HG03575 (cell line): ENCODE measurements around the gene LAMA2.
"Not testable (repeated sequence)": the region's sequence is repeated elsewhere in the genome, so short reads cannot be mapped to it uniquely, and the experiment has no call there.

Experiments
- ATAC-seq: cut with Tn5 transposase; IDR thresholded peaks from one replicate; pipeline ENCODE4 v1.9.1; 2021; ENCODE audit not compliant: unreplicated experiment, insufficient number of reproducible peaks, low FRiP score; ENCODE audit errors: extremely low read depth

The LAMA2 gene

GRCh38 chr6:129046526-129046925 lies 163.6 kb downstream of the LAMA2 start:
- ATAC-seq, result no peak

DNA sequence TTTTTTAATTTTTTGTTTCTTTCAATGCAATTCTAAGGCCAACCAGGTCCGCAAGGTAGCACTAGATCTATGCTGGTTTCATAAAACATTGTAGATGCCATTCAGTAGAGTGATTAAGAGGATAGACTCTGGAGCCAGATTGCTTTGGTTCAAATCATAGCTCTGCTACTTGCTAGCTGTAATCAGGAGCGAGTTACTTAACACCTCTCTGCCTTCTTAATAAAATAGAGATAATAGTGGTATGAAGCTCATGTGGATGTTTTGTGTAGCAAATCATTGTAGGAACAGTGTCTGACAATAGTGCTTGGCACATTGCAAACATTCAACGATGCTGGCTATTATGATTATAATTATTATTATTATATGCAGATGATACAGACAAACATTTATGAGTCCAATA lies 164.9 kb downstream of the LAMA2 start:
- no peak for ATAC-seq

GRCh38 chr6:129050086-129050485 lies 167.1 kb downstream of the LAMA2 start:
- ATAC-seq, result no peak

DNA sequence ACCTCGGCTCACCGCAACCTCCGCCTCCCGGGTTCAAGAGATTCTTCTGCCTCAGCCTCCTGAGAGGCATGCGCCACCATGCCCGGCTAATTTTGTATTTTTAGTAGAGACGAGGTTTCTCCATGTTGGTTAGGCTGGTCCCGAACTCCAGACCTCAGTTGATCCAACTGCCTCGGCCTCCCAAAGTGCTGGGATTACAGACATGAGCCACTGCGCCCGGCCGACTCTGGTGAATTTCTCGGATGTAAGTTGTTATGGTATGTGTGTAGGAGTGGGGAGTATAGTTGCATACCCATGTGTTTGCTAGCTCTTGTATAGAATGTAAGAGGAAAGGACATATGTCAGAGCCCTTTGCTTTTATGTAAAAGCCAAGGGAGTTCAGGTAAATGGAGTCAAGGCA lies 170.2 kb downstream of the LAMA2 start:
- ATAC-seq, result not testable (repeated sequence)

- no peak for ATAC-seq
Observed at GRCh38 chr6:129055796-129056195, 172.9 kb downstream of the LAMA2 start.

GRCh38 chr6:129059650-129060049 lies 176.7 kb downstream of the LAMA2 start:
- no peak for ATAC-seq

DNA sequence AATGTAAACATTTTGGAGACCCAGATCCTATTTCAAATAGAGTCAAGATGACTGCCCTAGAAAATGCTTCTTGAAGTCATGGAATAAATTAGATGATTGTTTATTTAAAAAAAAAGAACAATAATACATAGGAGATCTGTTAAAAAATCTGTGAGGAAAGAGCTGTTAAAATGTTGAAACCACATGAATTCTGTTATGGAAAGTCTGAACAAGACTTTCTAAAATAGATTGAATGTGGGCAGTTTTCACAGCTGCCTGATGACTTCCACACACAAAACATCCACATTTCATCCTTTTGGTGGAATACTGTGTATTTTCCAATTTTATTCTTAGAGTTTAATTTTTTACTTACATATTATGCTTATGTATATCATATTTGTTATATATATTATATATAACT lies 186.1 kb downstream of the LAMA2 start:
- no peak for ATAC-seq

- ATAC-seq, result no peak
Observed at GRCh38 chr6:129073051-129073450, 190.1 kb downstream of the LAMA2 start.

GRCh38 chr6:129073691-129074395 lies 190.9 kb downstream of the LAMA2 start:
- ATAC-seq, result no peak

- ATAC-seq, result no peak
Observed at GRCh38 chr6:129084406-129084805, 201.5 kb downstream of the LAMA2 start.

- not testable (repeated sequence) for ATAC-seq
Observed at GRCh38 chr6:129088481-129088880, 205.5 kb downstream of the LAMA2 start.

DNA sequence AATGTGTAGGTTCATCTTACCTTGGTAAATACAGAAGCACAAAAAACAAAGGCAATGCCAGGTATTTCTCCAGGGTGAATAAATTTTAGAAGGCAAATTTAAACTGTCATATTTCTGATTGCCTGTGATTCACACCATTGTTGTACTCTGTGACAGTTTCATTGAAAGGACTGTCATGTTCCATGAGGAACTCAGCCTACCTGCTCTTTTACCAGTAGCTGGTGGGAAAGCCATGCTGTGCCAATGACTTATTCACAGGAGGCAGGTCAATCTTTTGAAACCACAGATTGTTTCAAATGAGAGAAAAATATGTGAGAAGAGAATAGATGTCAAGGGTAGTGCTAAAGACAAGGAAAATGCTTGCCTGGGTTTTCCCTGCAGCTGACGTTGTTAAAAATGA lies 206.4 kb downstream of the LAMA2 start:
- no peak for ATAC-seq

DNA sequence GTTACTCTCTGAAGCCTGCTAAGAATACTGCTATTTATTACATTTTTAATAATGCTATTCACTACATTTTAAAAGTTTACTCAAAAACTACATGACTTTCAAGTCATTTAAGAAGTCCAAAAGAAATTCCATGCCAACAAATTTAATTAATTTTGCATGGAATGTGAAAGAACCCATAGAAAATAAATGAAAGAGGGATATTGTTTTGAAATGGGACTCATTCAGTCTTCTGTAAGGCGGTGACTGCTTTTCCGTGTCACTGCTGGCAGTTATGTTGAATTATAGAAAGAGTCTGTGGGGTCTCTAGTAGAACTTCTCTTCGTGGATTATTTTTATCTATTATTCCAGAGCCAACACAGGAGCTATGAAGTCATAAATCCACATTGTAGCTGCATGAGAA lies 211.2 kb downstream of the LAMA2 start:
- no peak for ATAC-seq

DNA sequence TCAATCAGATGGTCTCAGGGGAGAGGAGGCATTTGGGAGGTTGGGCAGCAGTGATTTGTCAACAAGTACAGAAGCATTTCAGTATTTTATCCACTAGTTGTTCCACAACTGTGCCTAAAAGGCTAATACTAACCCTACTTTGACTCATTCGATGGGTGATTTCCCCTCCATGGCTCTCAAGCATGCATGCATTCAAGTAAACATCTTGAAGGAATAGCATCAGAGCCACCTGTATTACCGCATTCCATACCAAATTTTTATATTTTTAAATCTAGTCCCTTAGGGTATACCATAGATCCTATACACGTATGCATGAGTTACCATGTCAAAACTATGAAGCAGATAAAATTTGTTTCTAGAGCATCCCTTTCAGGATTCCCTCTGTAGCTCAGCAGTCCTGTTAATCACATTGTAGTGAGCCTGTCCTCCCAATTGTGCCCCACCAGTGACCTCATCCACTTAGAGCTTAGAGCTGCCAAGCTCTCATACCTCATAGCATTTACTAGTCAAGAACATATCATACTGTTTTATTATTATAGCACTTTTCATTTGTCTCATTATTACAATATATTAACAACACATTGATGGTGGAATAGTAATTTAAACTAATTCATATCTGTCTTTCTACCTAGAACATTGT lies 213.8 kb downstream of the LAMA2 start:
- ATAC-seq, result no peak

DNA sequence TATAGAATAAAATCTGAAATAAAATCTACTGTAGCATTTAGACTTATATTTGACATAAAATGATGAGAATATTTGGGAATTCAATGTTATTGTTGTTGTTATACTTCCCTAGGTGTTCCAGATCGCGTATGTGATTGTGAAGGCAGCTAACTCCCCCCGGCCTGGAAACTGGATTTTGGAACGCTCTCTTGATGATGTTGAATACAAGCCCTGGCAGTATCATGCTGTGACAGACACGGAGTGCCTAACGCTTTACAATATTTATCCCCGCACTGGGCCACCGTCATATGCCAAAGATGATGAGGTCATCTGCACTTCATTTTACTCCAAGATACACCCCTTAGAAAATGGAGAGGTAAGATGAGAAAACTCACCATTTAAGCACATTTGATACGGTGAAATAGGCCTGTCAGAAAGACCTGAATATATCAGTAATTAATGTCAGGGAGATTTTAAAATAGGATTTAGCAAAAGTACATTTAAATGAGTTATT lies 215.2 kb downstream of the LAMA2 start:
- ATAC-seq, result no peak

DNA sequence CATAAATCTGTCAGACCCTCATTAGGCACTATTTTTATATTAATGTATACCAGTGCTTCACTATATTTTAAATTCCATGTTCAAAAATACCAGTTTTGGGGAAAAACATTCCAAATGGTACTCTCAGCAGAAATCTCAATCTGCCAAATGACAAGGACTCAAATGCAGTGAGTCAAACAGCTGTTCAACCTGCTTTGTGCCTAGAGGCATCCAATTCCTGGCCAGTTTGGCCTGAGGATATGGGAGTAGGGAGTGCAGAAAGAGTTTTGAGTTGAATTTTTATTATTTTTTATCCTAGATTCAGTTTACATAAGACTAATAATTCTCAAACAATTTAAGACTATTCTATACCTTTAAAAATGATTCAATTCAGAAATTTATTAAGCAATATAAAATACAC lies 216.8 kb downstream of the LAMA2 start:
- ATAC-seq, result no peak

GRCh38 chr6:129100164-129100563 lies 217.2 kb downstream of the LAMA2 start:
- ATAC-seq, result no peak

DNA sequence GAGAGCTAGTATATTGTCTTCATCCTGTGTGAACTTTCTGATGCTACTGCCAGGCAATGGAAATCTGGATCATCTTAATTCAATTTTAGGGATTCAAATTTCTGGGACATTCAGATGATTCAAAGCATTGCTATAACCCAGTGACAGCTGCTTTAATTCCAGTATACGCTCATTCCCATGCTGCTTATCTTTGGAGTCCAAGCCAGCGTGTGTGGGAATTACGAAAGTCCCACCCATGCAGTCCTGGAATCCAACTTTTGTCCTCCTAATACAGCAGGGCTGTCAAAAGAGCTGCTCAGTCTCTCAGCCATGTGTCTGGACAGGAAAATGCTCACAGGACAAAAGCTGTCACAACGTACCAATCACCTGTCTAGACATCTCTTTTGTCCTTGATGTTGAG lies 219.8 kb downstream of the LAMA2 start:
- ATAC-seq, result no peak

- no peak for ATAC-seq
Observed at GRCh38 chr6:129104131-129104530, 221.2 kb downstream of the LAMA2 start.

DNA sequence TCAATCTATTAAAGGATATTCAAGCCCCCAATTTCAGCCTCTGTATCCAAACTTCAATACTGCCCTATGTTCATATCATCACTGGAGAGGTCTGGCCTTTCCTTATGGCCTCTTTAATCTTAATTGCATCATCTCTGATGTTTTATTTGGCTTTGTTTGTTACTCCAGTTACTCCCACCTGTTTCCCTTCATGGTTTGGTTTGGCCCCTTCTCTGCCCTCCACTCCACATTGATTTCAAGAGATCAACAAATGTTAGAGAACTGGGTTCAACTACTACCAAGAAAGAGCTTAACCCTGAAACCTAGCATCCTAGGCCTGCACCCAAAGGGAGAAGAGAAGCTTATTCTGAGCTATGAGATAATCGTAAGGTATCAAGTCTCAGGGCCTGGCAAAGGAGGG lies 221.6 kb downstream of the LAMA2 start:
- no peak for ATAC-seq

GRCh38 chr6:129105035-129105434 lies 222.1 kb downstream of the LAMA2 start:
- no peak for ATAC-seq
